HG02981 (cell line): Measurements from ENCODE around the gene ASB9.

Source experiments
- ATAC-seq: cut with Tn5 transposase; IDR thresholded peaks from one replicate; pipeline ENCODE4 v1.9.1; 2021; ENCODE audit warnings: mild to moderate bottlenecking, moderate library complexity; ENCODE audit not compliant: unreplicated experiment

ASB9 gene

GRCh38 chrX:15194146-15194545 lies 75.7 kb downstream of the ASB9 start:
- ATAC-seq = no peak
